Liver (tissue), 9 donors: ENCODE data around the gene RASAL1. TPM values are rescaled to one million over a fixed set of nuclear protein-coding genes. Genes with fewer than 3 reads are reported as not detected.

Experiments used
- DNase-seq: peaks from one replicate; pipeline ENCODE4 v3.0.0-alpha.2; 2017; ENCODE audit warnings: low spot score
- H3K27ac ChIP-seq, 2 donors: one replicate each; pipeline ENCODE4 v1.7.0; 2013; ENCODE audit warnings: inconsistent platforms in 2 of 2, low read length in 2 of 2, control low read depth in 1 of 2, low read depth in 1 of 2, mild to moderate bottlenecking in 1 of 2
- H3K27me3 ChIP-seq, 4 donors: one replicate each; pipeline versions ENCODE4 v1.6.1 to v1.7.0; 2013; ENCODE audit warnings: low read length in 3 of 4, inconsistent platforms in 1 of 4, mild to moderate bottlenecking in 1 of 4, moderate library complexity in 1 of 4; ENCODE audit not compliant: control insufficient read depth in 4 of 4, insufficient read depth in 4 of 4
- H3K36me3 ChIP-seq, 4 donors: one replicate each; pipeline versions ENCODE4 v1.6.1 to v1.7.0; 2013; ENCODE audit warnings: low read length in 3 of 4, mild to moderate bottlenecking in 3 of 4, low read depth in 1 of 4, moderate library complexity in 1 of 4; ENCODE audit not compliant: control insufficient read depth in 4 of 4, insufficient read depth in 3 of 4
- H3K4me1 ChIP-seq, 4 donors: one replicate each; pipeline versions ENCODE4 v1.6.1 to v1.7.0; 2013; ENCODE audit warnings: low read length in 3 of 4, mild to moderate bottlenecking in 3 of 4, moderate library complexity in 1 of 4; ENCODE audit not compliant: control insufficient read depth in 4 of 4, insufficient read depth in 4 of 4
- H3K4me3 ChIP-seq, 3 donors: one replicate each; pipeline versions ENCODE4 v1.6.1 to v1.7.0; 2013; ENCODE audit warnings: low read length in 3 of 3, control low read depth in 1 of 3, low read depth in 1 of 3, mild to moderate bottlenecking in 1 of 3
- H3K9ac ChIP-seq, 2 donors: one replicate each; pipeline ENCODE4 v1.7.0; 2013; ENCODE audit warnings: low read length in 2 of 2, mild to moderate bottlenecking in 2 of 2, moderate library complexity in 2 of 2, control low read depth in 1 of 2, low read depth in 1 of 2
- H3K9me3 ChIP-seq, 4 donors: one replicate each; pipeline versions ENCODE4 v1.6.1 to v1.7.0; 2013; ENCODE audit warnings: low read length in 3 of 4; ENCODE audit not compliant: control insufficient read depth in 4 of 4
- ATF3 ChIP-seq: IDR thresholded peaks from 2 replicates; pipeline ENCODE4 v1.6.1; 2016; ENCODE audit warnings: antibody characterized with exemption
- EGR1 ChIP-seq, 2 donors: IDR thresholded peaks; 2 replicates each; pipeline ENCODE4 v1.6.1; 2016 to 2018; ENCODE audit warnings: antibody characterized with exemption in 2 of 2, low read depth in 2 of 2
- FOXA2 ChIP-seq: IDR thresholded peaks from 2 replicates; pipeline ENCODE4 v1.6.1; 2016; ENCODE audit warnings: antibody characterized with exemption
- GABPA ChIP-seq, 2 donors: IDR thresholded peaks in 1 of 2; conservative IDR thresholded peaks in 1 of 2; 2 replicates each; pipeline ENCODE4 v1.6.1; 2016; ENCODE audit warnings: antibody characterized with exemption in 2 of 2, mild to moderate bottlenecking in 1 of 2, moderate library complexity in 1 of 2
- HNF4A ChIP-seq, 2 donors: conservative IDR thresholded peaks; 2 replicates each; pipeline ENCODE4 v1.6.1; 2016; ENCODE audit warnings: antibody characterized with exemption in 2 of 2, mild to moderate bottlenecking in 2 of 2
- HNF4G ChIP-seq: IDR thresholded peaks from 2 replicates; pipeline ENCODE4 v1.6.1; 2016; ENCODE audit warnings: antibody characterized with exemption
- JUND ChIP-seq, 2 donors: IDR thresholded peaks; 2 replicates each; pipeline ENCODE4 v1.6.1; 2016; ENCODE audit warnings: antibody characterized with exemption in 2 of 2
- MAX ChIP-seq: IDR thresholded peaks from 2 replicates; pipeline ENCODE4 v1.6.1; 2016; ENCODE audit warnings: antibody characterized with exemption
- NR2F2 ChIP-seq: IDR thresholded peaks from 2 replicates; pipeline ENCODE4 v1.6.1; 2016; ENCODE audit warnings: antibody characterized with exemption
- RAD21 ChIP-seq, 2 donors: IDR thresholded peaks; 2 replicates each; pipeline ENCODE4 v1.6.1; 2016; ENCODE audit warnings: antibody characterized with exemption in 2 of 2, mild to moderate bottlenecking in 2 of 2
- REST ChIP-seq: IDR thresholded peaks from 2 replicates; pipeline ENCODE4 v1.6.1; 2016; ENCODE audit warnings: antibody characterized with exemption, mild to moderate bottlenecking
- RXRA ChIP-seq, 2 donors: IDR thresholded peaks; 2 replicates each; pipeline ENCODE4 v1.6.1; 2017 to 2018; ENCODE audit warnings: antibody characterized with exemption in 2 of 2, mild to moderate bottlenecking in 1 of 2
- SP1 ChIP-seq: IDR thresholded peaks from 2 replicates; pipeline ENCODE4 v1.6.1; 2018; ENCODE audit warnings: antibody characterized with exemption, mild to moderate bottlenecking
- TAF1 ChIP-seq: conservative IDR thresholded peaks from 2 replicates; pipeline ENCODE4 v1.6.1; 2016; ENCODE audit warnings: antibody characterized with exemption, mild to moderate bottlenecking
- YY1 ChIP-seq: IDR thresholded peaks from 2 replicates; pipeline ENCODE4 v1.6.1; 2016; ENCODE audit warnings: antibody characterized with exemption, mild to moderate bottlenecking
- ZBTB33 ChIP-seq: IDR thresholded peaks from 2 replicates; pipeline ENCODE4 v1.6.1; 2016; ENCODE audit warnings: antibody characterized with exemption
- WGBS: extraction: QIAGEN DNeasy Blood & Tissue Kit; methylation state at CpG from one replicate; pipeline ENCODE4 v1.1.7; 2013; 5-methylcytosine and 5-hydroxymethylcytosine counted together
- polyA plus RNA-seq, 2 donors: library from polyadenylated mRNA; stranded (reverse) in 1 of 2; unstranded in 1 of 2; fragments of 200-250 nt in 1 of 2; fragments of >200 nt in 1 of 2; fragmentation: Nextera tagmentation in 1 of 2; extraction: Ambion mirVana in 1 of 2; gene quantifications; one replicate each; pipeline versions ENCODE4 v1.2.1 to v1.2.3, GENCODE V29; 2013 to 2015
- total RNA-seq, 2 donors: library from RNA; depleted of rRNA; stranded (reverse); fragments of >200 nt; gene quantifications; one replicate each; pipeline ENCODE4 v1.2.3, GENCODE V29; 2014
- TF ChIP-seq, protein P1 (sequence below): fragments of 150-350 bp; IDR thresholded peaks from 2 replicates; pipeline ENCODE4 v1.5.1; 2017; ENCODE audit warnings: improper control_type of control experiment, low read depth, low read length; ENCODE audit not compliant: missing input control
- donor health status: healthy.
- donor health status: healthy.
- donor health status: healthy.
- donor health status: healthy.
- donor health status: healthy.

The RASAL1 gene
- total and polyA plus RNA-seq, 4 donors = 0.20 to 0.33 (median 0.26) TPM

GRCh38 chr12:113069751-113070116 lies 65.8 kb downstream of the RASAL1 start:
- peak overlapping the region in 1 of 2 donors; percentile 92 for H3K27ac ChIP-seq
- no peaks in the 10 kb centered on the region for H3K27me3 ChIP-seq
- no peak for TF ChIP-seq TAF1
- no peak for TF ChIP-seq HNF4A (conservative IDR thresholded peaks at IDR 0.05)
- TF ChIP-seq MAX = no peak
- TF ChIP-seq JUND (IDR thresholded peaks at IDR 0.05) = no peak
- no peak for TF ChIP-seq GABPA (IDR thresholded peaks at IDR 0.05 in 1 of 2, conservative IDR thresholded peaks at IDR 0.05 in 1 of 2)
- no peak for TF ChIP-seq RAD21 (IDR thresholded peaks at IDR 0.05)
- TF ChIP-seq, protein P1, sequence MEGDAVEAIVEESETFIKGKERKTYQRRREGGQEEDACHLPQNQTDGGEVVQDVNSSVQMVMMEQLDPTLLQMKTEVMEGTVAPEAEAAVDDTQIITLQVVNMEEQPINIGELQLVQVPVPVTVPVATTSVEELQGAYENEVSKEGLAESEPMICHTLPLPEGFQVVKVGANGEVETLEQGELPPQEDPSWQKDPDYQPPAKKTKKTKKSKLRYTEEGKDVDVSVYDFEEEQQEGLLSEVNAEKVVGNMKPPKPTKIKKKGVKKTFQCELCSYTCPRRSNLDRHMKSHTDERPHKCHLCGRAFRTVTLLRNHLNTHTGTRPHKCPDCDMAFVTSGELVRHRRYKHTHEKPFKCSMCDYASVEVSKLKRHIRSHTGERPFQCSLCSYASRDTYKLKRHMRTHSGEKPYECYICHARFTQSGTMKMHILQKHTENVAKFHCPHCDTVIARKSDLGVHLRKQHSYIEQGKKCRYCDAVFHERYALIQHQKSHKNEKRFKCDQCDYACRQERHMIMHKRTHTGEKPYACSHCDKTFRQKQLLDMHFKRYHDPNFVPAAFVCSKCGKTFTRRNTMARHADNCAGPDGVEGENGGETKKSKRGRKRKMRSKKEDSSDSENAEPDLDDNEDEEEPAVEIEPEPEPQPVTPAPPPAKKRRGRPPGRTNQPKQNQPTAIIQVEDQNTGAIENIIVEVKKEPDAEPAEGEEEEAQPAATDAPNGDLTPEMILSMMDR = no peak
- no peak for TF ChIP-seq YY1
- TF ChIP-seq ATF3 = no peak
- no peak for TF ChIP-seq ZBTB33
- TF ChIP-seq SP1 = no peak
- no peak for TF ChIP-seq NR2F2
- TF ChIP-seq FOXA2 = no peak
- no peak overlapping the region for H3K4me3 ChIP-seq
- 96% methylated on average over 6 of the region's 6 CpGs for WGBS
- H3K9ac ChIP-seq = no peak overlapping the region
- no peaks in the 10 kb centered on the region for H3K36me3 ChIP-seq
- DNase-seq = no peak
- peaks cover 17 to 51% (median 37%) of the 10 kb centered on the region in 4 donors for H3K4me1 ChIP-seq
- H3K9me3 ChIP-seq = no peaks in the 10 kb centered on the region

GRCh38 chr12:113069149-113069548 lies 66.4 kb downstream of the RASAL1 start:
- Histone ChIP-seq H3K4me3 (no peak overlapping the region), H3K4me1 (peaks cover 17 to 52% (median 40%) of the 10 kb centered on the region in 4 donors), H3K27ac (peak overlapping the region in 1 of 2 donors; percentile 6), H3K9ac (no peak overlapping the region), H3K9me3 (no peaks in the 10 kb centered on the region), H3K27me3 (no peaks in the 10 kb centered on the region), H3K36me3 (no peaks in the 10 kb centered on the region)
- 89% methylated on average over 5 of the region's 5 CpGs for WGBS
- no peak for DNase-seq
- no peak for TF ChIP-seq GABPA (IDR thresholded peaks at IDR 0.05 in 1 of 2, conservative IDR thresholded peaks at IDR 0.05 in 1 of 2)
- TF ChIP-seq, protein P1 = no peak
- no peak for TF ChIP-seq SP1
- no peak for TF ChIP-seq TAF1
- TF ChIP-seq NR2F2 = no peak
- TF ChIP-seq ZBTB33 = no peak
- no peak for TF ChIP-seq RXRA (IDR thresholded peaks at IDR 0.05)
- no peak for TF ChIP-seq REST
- TF ChIP-seq EGR1 (IDR thresholded peaks at IDR 0.05; ENCODE audit: low read depth in 2 of 2) = no peak
- TF ChIP-seq HNF4G = no peak
